Tibial artery (tissue), 4 donors: ENCODE results near the gene MAN2A1.

Experiments
- DNase-seq, 2 donors: peaks; one replicate each; pipeline ENCODE4 v3.0.0-alpha.2; 2019
- H3K27ac ChIP-seq, 2 donors: fragments of 200-600 bp; sonication (generic) in 1 of 2; 1 replicate in 1 of 2; 2 replicates in 1 of 2; pipeline ENCODE4 v1.5.1; 2018 to 2019; ENCODE audit warnings: mild to moderate bottlenecking in 1 of 2
- H3K27me3 ChIP-seq, 2 donors: fragments of 200-600 bp; sonication (generic) in 1 of 2; one replicate each; pipeline versions ENCODE4 v1.5.1 to v1.6.0; 2016 to 2019
- H3K36me3 ChIP-seq, 3 donors: fragments of 200-600 bp; sonication (generic) in 2 of 3; one replicate each; pipeline ENCODE4 v1.5.1; 2016 to 2019; ENCODE audit warnings: mild to moderate bottlenecking in 2 of 3
- H3K4me1 ChIP-seq, 4 donors: fragments of 200-600 bp; sonication (generic) in 2 of 4; 1 replicate in 3 of 4; 2 replicates in 1 of 4; pipeline ENCODE4 v1.5.1; 2016 to 2019
- H3K4me3 ChIP-seq, 2 donors: fragments of 200-600 bp; sonication (generic) in 1 of 2; 1 replicate in 1 of 2; 2 replicates in 1 of 2; pipeline ENCODE4 v1.5.1; 2018 to 2019; ENCODE audit warnings: mild to moderate bottlenecking in 2 of 2
- H3K9me3 ChIP-seq, 3 donors: fragments of 200-600 bp; sonication (generic) in 1 of 3; one replicate each; pipeline ENCODE4 v1.5.1; 2016 to 2019
- CTCF ChIP-seq, 2 experiments: fragments of 200-600 bp in 1 of 2; fragments of 450-650 bp in 1 of 2; IDR thresholded peaks; one replicate each; pipeline ENCODE4 v1.5.1; 2017 to 2019; ENCODE audit warnings: antibody characterized with exemption in 2 of 2, mild to moderate bottlenecking in 1 of 2, moderate library complexity in 1 of 2
- intact Hi-C: fragments of 100-400 bp; cut with DNase I; formaldehyde crosslinking; loops from one replicate; pipeline ENCODE4 v1.15.0; 2023; ENCODE audit warnings: low total_unique reads

MAN2A1 gene

GRCh38 chr5:109792613-109793012 is 102.9 kb downstream of the MAN2A1 start:
- H3K4me1 ChIP-seq = no peaks in the 10 kb centered on the region
- no peaks in the 10 kb centered on the region for H3K9me3 ChIP-seq
- peaks cover 16 to 29% (median 27%) of the 10 kb centered on the region in 3 donors for H3K36me3 ChIP-seq
- H3K4me3 ChIP-seq = no peak overlapping the region
- no peak for DNase-seq
- TF ChIP-seq CTCF (IDR thresholded peaks at IDR 0.05) = no peak
- no peaks in the 10 kb centered on the region for H3K27me3 ChIP-seq
- intact Hi-C loops = no loop called here
- H3K27ac ChIP-seq = no peak overlapping the region

GRCh38 chr5:109803854-109804253 is 114.1 kb downstream of the MAN2A1 start:
- Histone ChIP-seq H3K27me3 (no peaks in the 10 kb centered on the region), H3K4me1 (peaks cover 0 to 11% (median 0%) of the 10 kb centered on the region in 4 donors), H3K4me3 (no peak overlapping the region), H3K36me3 (peaks cover 4 to 19% (median 15%) of the 10 kb centered on the region in 3 donors), H3K9me3 (no peaks in the 10 kb centered on the region), H3K27ac (no peak overlapping the region)
- intact Hi-C loops = no loop called here
- DNase-seq = no peak
- TF ChIP-seq CTCF (IDR thresholded peaks at IDR 0.05) = no peak

- H3K4me1 ChIP-seq = peaks cover 0 to 11% (median 0%) of the 10 kb centered on the region in 4 donors
- H3K9me3 ChIP-seq = peaks cover 0 to 2% (median 0%) of the 10 kb centered on the region in 3 donors
- no peak for TF ChIP-seq CTCF (IDR thresholded peaks at IDR 0.05)
- DNase-seq = no peak
- no peaks in the 10 kb centered on the region for H3K27me3 ChIP-seq
- H3K36me3 ChIP-seq = peaks cover 15 to 24% (median 16%) of the 10 kb centered on the region in 3 donors
- H3K4me3 ChIP-seq = no peak overlapping the region
- no peak overlapping the region for H3K27ac ChIP-seq
- intact Hi-C loops = no loop called here
These were observed 115.7 kb downstream of the MAN2A1 start for GRCh38 chr5:109805472-109805871.

- TF ChIP-seq CTCF (IDR thresholded peaks at IDR 0.05) = no peak
- no peak for DNase-seq
- peaks cover 0 to 11% (median 0%) of the 10 kb centered on the region in 4 donors for H3K4me1 ChIP-seq
- peaks cover 0 to 2% (median 0%) of the 10 kb centered on the region in 3 donors for H3K9me3 ChIP-seq
- intact Hi-C loops = no loop called here
- H3K36me3 ChIP-seq = peaks cover 15 to 24% (median 17%) of the 10 kb centered on the region in 3 donors
- H3K27ac ChIP-seq = no peak overlapping the region
- H3K27me3 ChIP-seq = no peaks in the 10 kb centered on the region
- H3K4me3 ChIP-seq = no peak overlapping the region
These were observed 116.2 kb downstream of the MAN2A1 start for GRCh38 chr5:109805883-109806282.

- H3K27me3 ChIP-seq = no peaks in the 10 kb centered on the region
- H3K4me1 ChIP-seq = no peaks in the 10 kb centered on the region
- no peak for DNase-seq
- H3K4me3 ChIP-seq = no peak overlapping the region
- intact Hi-C loops = no loop called here
- peaks cover 0 to 2% (median 0%) of the 10 kb centered on the region in 3 donors for H3K9me3 ChIP-seq
- H3K27ac ChIP-seq = no peak overlapping the region
- no peak for TF ChIP-seq CTCF (IDR thresholded peaks at IDR 0.05)
- peaks cover 21 to 24% (median 21%) of the 10 kb centered on the region in 3 donors for H3K36me3 ChIP-seq
These were observed 123.0 kb downstream of the MAN2A1 start for GRCh38 chr5:109812698-109813097.

GRCh38 chr5:109816732-109817131 is 127.0 kb downstream of the MAN2A1 start:
- no peaks in the 10 kb centered on the region for H3K4me1 ChIP-seq
- no peak for DNase-seq
- no peaks in the 10 kb centered on the region for H3K27me3 ChIP-seq
- H3K9me3 ChIP-seq = no peaks in the 10 kb centered on the region
- H3K27ac ChIP-seq = no peak overlapping the region
- intact Hi-C loops = no loop called here
- TF ChIP-seq CTCF (IDR thresholded peaks at IDR 0.05) = no peak
- H3K36me3 ChIP-seq = peaks cover 35 to 39% (median 36%) of the 10 kb centered on the region in 3 donors
- no peak overlapping the region for H3K4me3 ChIP-seq
